Measurements from ENCODE around the gene LRRC3C.

- TF ChIP-seq CTCF (IDR thresholded peaks at IDR 0.05) (no peak), EZH2 (IDR thresholded peaks at IDR 0.05; ENCODE audit: borderline replicate concordance, insufficient read depth, low read depth, low read length, poor library complexity, severe bottlenecking) (no peak)
Measured at GRCh38 chr17:39938140-39938869, 10.8 kb downstream of the LRRC3C start.

Data from B cell (primary cell).